ENCODE data around the gene NEDD8. TPM values are rescaled to one million over a fixed set of nuclear protein-coding genes. Genes with fewer than 3 reads are reported as not detected.

Gene NEDD8
- total and polyA plus RNA-seq, 2 donors (not counting 1 experiment from before 2014, with no cell fraction given): 145 to 441 TPM

GRCh38 chr14:24179294-24179960, 52.7 kb downstream of the NEDD8 start:
- H2AFZ ChIP-seq (ENCODE audit: low read length): no peak overlapping the region
- peaks cover 38% of the 10 kb centered on the region for H3K36me3 ChIP-seq (ENCODE audit: control insufficient read depth, insufficient read depth, low read length)
- no peak overlapping the region for H3K9ac ChIP-seq (ENCODE audit: insufficient read depth, low read length)
- no peak for TF ChIP-seq EZH2 (IDR thresholded peaks at IDR 0.05; ENCODE audit: low read length, missing control alignments)
- no peak for TF ChIP-seq CTCF (conservative IDR thresholded peaks at IDR 0.05 in 1 of 2, IDR thresholded peaks at IDR 0.05 in 1 of 2; ENCODE audit: low read depth in 1 of 2, low read length in 2 of 2)
- no peaks in the 10 kb centered on the region for H3K9me3 ChIP-seq (ENCODE audit: control insufficient read depth, insufficient read depth, low read depth, low read length)
- H3K79me2 ChIP-seq (ENCODE audit: control insufficient read depth, insufficient read depth, low read length): no peaks in the 10 kb centered on the region
- H4K20me1 ChIP-seq (ENCODE audit: control insufficient read depth, extremely low read depth, insufficient read depth, low read length): no peaks in the 10 kb centered on the region
- H3K4me3 ChIP-seq (replicated peaks in 1 of 4; ENCODE audit: control extremely low read depth in 1 of 4, insufficient read depth in 1 of 4, low read depth in 3 of 4, low read length in 4 of 4): no peak overlapping the region
- no peaks in the 10 kb centered on the region for H3K4me1 ChIP-seq (ENCODE audit: control insufficient read depth, extremely low read depth, insufficient read depth, low read length)
- no peak overlapping the region for H3K4me2 ChIP-seq (ENCODE audit: extremely low read depth, insufficient read depth, low read length)
- peak overlapping the region; percentile 71 for H3K27ac ChIP-seq (ENCODE audit: insufficient read depth, low read length)
- H3K27me3 ChIP-seq (ENCODE audit: control insufficient read depth, insufficient read depth, low read length): no peaks in the 10 kb centered on the region
- no peak for DNase-seq (ENCODE audit: low read depth in 2 of 2)

GRCh38 chr14:24178399-24179178, 53.6 kb downstream of the NEDD8 start:
- Histone ChIP-seq H3K4me2 (ENCODE audit: extremely low read depth, insufficient read depth, low read length) (no peak overlapping the region), H3K9ac (ENCODE audit: insufficient read depth, low read length) (no peak overlapping the region), H3K4me3 (replicated peaks in 1 of 4; ENCODE audit: control extremely low read depth in 1 of 4, insufficient read depth in 1 of 4, low read depth in 3 of 4, low read length in 4 of 4) (no peak overlapping the region), H2AFZ (ENCODE audit: low read length) (no peak overlapping the region), H4K20me1 (ENCODE audit: control insufficient read depth, extremely low read depth, insufficient read depth, low read length) (no peaks in the 10 kb centered on the region), H3K27me3 (ENCODE audit: control insufficient read depth, insufficient read depth, low read length) (no peaks in the 10 kb centered on the region), H3K36me3 (ENCODE audit: control insufficient read depth, insufficient read depth, low read length) (peaks cover 34% of the 10 kb centered on the region), H3K4me1 (ENCODE audit: control insufficient read depth, extremely low read depth, insufficient read depth, low read length) (no peaks in the 10 kb centered on the region), H3K27ac (ENCODE audit: insufficient read depth, low read length) (no peak overlapping the region), H3K9me3 (ENCODE audit: control insufficient read depth, insufficient read depth, low read depth, low read length) (no peaks in the 10 kb centered on the region), H3K79me2 (ENCODE audit: control insufficient read depth, insufficient read depth, low read length) (no peaks in the 10 kb centered on the region)
- TF ChIP-seq CTCF (conservative IDR thresholded peaks at IDR 0.05 in 1 of 2, IDR thresholded peaks at IDR 0.05 in 1 of 2; ENCODE audit: low read depth in 1 of 2, low read length in 2 of 2) (no peak), EZH2 (IDR thresholded peaks at IDR 0.05; ENCODE audit: low read length, missing control alignments) (no peak)
- DNase-seq (ENCODE audit: low read depth in 2 of 2): no peak

- no peak for DNase-seq (ENCODE audit: low read depth in 2 of 2)
- Histone ChIP-seq H3K4me2 (ENCODE audit: extremely low read depth, insufficient read depth, low read length) (no peak overlapping the region), H2AFZ (ENCODE audit: low read length) (no peak overlapping the region), H3K9me3 (ENCODE audit: control insufficient read depth, insufficient read depth, low read depth, low read length) (no peaks in the 10 kb centered on the region), H4K20me1 (ENCODE audit: control insufficient read depth, extremely low read depth, insufficient read depth, low read length) (no peaks in the 10 kb centered on the region), H3K9ac (ENCODE audit: insufficient read depth, low read length) (no peak overlapping the region), H3K4me3 (replicated peaks in 1 of 4; ENCODE audit: control extremely low read depth in 1 of 4, insufficient read depth in 1 of 4, low read depth in 3 of 4, low read length in 4 of 4) (no peak overlapping the region), H3K79me2 (ENCODE audit: control insufficient read depth, insufficient read depth, low read length) (no peaks in the 10 kb centered on the region), H3K4me1 (ENCODE audit: control insufficient read depth, extremely low read depth, insufficient read depth, low read length) (no peaks in the 10 kb centered on the region), H3K27me3 (ENCODE audit: control insufficient read depth, insufficient read depth, low read length) (no peaks in the 10 kb centered on the region), H3K36me3 (ENCODE audit: control insufficient read depth, insufficient read depth, low read length) (peaks cover 34% of the 10 kb centered on the region), H3K27ac (ENCODE audit: insufficient read depth, low read length) (no peak overlapping the region)
- TF ChIP-seq CTCF (conservative IDR thresholded peaks at IDR 0.05 in 1 of 2, IDR thresholded peaks at IDR 0.05 in 1 of 2; ENCODE audit: low read depth in 1 of 2, low read length in 2 of 2): no peak
- TF ChIP-seq EZH2 (IDR thresholded peaks at IDR 0.05; ENCODE audit: low read length, missing control alignments): no peak
These were observed 54.3 kb downstream of the NEDD8 start for GRCh38 chr14:24177891-24178290.

Measured in fibroblast of lung (primary cell).